ENCODE results near the gene TNNI2.

DNA sequence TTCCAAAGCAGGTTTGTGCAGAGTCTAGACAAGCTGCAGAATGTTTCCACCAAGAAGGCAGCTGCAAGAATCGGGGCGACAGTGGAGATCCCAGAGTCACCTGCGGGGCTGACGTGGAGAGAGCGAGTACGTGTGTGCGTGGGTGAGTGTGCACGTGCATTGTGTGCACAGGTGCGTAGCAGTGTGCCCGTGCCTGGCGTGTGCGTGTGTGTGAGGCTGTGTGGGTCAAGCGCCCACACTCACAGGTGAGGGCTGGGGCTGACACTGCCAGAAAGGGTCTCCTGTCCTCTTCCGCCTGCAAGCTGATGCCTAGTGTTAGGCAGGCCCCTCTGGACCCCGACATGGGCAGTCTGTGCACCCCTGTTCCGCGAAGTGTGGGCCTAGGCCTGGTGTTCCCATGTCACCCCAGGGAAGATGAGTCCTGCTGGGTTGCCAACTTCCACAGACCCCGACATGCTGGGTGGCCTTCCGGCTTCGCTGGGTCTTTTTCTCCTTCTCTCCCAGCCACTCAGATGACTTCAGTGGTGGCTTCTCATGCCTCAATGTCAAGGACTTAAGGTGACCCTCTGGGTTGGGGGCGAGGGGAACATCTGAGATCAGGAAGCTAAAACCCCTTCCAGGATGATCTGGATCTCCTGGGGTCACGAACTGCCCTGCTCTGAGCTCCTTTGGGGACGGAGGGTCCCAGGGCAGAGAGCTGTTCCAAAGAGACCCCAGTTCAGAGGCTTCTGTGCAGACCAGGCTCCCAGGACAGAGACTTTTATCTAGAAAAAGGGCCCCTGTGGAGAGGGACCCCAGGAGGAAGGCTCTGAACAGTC is 14.4 kb upstream of the TNNI2 start:
- no peak for TF ChIP-seq POLR2AphosphoS5 (IDR thresholded peaks at IDR 0.05; ENCODE audit: low read depth, low read length)
- no peak for TF ChIP-seq CTCF (IDR thresholded peaks at IDR 0.05)
- no peak for TF ChIP-seq SIN3A (IDR thresholded peaks at IDR 0.05; ENCODE audit: borderline replicate concordance, insufficient read depth, low read depth, low read length)
